HG02840 (cell line): ENCODE results near the gene FAAP100.
"Not testable (repeated sequence)": the region's sequence is repeated elsewhere in the genome, so short reads cannot be mapped to it uniquely, and the experiment has no call there.

Experiments used
- ATAC-seq: cut with Tn5 transposase; IDR thresholded peaks from one replicate; pipeline ENCODE4 v1.9.1; 2021; ENCODE audit warnings: mild to moderate bottlenecking, moderate library complexity, moderate number of reproducible peaks; ENCODE audit not compliant: unreplicated experiment, low FRiP score

FAAP100 gene, protein sequence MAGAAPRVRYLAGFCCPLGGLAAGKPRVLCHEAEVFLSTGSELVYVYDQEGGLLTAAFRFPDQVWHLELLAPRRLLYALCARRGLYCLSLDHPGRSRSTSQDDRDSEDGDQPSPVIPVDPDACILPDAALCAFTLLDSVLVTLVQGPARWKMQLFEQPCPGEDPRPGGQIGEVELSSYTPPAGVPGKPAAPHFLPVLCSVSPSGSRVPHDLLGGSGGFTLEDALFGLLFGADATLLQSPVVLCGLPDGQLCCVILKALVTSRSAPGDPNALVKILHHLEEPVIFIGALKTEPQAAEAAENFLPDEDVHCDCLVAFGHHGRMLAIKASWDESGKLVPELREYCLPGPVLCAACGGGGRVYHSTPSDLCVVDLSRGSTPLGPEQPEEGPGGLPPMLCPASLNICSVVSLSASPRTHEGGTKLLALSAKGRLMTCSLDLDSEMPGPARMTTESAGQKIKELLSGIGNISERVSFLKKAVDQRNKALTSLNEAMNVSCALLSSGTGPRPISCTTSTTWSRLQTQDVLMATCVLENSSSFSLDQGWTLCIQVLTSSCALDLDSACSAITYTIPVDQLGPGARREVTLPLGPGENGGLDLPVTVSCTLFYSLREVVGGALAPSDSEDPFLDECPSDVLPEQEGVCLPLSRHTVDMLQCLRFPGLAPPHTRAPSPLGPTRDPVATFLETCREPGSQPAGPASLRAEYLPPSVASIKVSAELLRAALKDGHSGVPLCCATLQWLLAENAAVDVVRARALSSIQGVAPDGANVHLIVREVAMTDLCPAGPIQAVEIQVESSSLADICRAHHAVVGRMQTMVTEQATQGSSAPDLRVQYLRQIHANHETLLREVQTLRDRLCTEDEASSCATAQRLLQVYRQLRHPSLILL

DNA sequence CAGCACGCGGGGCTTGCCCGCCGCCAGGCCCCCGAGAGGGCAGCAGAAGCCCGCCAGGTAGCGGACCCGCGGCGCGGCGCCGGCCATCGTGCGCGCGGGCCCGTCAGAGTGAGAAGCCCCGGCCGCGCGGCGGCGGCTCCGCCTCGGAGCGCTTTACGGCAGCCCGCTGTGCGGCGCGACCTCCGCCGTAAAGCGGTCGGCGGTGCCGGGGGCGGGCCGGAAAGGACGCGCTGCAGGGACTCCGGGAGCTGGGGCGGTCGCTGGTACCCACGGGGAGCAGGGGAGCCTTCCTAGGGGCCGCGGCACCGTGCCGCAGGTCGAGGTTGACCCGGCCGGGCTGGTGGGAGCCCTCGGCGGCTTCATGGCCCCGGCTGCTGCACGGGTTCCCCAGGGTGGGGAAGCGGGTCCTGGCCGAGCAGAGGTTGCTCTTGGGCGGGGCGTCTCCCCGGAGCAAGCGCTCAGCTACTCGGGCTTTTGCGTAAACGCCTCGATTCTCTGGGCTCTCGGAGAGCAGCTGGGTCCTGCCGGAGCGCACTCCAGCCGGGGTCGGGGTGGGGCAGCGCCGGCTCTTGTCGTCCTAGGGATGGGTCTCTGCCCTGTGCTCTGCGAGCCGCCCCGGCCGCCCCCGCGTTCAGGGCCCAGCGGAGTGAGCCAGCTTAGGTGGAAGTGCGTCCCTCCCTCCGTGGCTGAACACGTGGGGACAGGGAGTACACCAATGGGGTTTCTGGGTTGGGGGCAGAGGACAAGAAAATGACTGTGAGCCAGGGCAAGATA lies at the start of gene FAAP100:
Gene FAAP100, minus strand, starts transcription at position 110 of the 774 bp plus-strand sequence. Its CDS starts 23 bp downstream, at position 87.
- no peak for ATAC-seq

DNA sequence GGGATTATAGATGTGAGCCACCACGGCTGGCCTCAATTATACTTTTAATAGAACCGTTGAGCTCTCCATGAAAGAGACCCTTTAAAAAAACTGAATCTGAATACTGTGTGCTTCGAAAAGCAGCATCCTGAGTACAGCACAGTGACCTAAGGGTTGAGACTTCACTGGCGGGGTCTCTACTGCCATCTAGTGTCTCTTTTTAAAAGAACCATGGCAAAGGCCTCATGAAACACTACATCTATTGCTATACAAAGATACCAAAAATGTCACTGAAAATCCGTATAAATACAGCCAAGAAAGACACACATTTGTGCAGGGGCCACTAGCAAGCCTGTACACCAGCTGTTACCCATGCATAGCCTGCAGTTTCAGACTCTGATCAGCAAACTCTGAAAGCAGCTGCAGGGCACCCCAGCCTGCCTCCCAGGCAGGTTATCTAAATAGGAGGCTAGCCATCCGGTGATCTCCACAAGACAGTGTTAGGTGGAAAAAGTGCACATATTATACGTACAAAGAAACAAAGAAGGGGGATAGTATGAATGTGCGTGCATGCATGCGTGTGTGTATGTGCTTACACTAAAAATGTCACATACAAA lies 49.5 kb upstream of the FAAP100 start:
- no peak for ATAC-seq

DNA sequence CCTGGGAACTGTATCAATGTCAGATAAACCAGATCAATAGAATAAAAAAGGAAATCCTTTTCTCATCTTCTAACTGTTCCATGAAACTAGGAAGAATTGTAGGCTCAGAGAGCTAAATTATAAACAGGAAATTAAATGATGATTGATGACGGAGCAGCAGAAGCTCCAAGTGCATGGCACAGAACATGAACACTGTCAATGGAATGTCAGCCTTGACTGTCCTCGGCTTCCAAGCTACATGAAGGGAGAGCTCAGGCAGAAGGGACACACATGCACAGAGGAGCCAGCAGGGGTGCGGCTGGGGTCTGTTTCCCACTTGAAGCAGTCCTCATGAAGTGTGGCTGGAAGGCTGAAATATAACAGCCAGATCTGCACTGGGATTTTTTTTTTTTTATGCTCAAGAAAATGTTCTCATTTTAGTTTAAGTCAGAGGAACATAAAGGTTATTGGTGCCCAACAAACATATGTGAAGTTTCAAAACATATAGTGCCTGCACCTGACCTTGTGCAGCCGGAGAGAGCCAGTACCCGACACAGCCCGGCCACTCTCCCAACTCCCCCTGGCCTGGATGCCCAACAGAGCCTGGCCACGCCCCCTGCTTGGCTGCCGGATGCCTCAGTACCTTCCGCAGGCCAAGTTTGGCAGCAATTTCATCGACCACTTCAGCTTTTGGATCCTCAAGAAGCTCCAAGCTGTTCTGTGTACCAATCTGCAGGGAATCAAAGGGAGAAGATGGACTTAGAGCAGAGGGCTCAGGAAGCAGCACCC lies 47.8 kb upstream of the FAAP100 start:
- no peak for ATAC-seq

DNA sequence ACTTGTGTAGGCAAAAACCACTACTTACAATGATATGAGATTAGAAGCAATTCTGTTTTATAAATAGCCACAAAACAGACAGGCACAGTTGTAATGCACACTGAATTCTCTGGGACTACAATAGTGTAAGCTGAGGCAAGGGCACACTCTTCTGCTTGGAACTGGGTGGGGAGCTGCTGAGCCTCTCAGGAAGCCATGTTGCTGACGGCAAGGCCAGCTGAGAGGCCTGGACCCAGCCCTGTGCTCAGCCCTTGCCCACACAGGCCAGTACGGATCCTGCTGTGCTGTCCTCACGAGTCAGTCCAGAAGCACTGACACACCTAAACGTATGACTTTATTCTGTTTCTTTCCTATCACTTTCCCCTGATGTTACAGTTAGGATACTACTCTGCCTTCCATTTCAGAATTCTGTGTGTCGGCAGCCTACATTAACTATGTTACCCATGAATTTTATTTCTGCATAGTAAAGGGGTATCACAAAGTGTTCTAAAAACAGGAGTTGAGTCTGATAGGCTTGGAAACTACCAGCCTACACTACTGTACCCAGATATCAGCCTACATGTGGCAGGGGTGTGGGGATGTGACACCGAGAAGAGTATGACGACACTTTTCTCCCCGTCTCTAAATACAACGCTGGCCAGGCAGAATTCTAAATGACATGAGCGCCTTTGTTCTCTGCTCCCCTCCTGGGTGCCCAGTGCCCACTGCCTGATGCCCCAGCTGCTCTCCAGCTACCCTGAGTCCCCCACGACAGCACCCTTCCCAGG lies 41.1 kb upstream of the FAAP100 start:
- ATAC-seq: no peak

DNA sequence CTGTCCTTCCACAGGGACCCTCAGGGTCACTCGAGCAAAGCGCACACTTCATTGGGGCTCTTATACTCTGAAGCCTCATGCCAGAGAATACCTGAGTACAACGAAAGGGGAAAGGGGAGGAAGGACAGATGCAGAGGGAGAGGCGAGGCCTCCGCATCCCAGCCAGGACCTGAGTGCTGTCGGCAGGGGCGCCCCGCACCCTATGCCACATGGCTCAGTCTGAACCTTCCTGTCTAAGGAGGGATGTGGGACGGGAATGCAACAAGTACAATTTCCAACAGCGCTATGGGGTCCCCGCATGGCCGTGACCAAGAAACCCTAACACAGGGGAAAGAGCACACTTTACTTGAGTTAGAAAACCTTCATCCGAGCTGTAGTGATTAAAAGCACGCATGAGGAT lies 39.8 kb upstream of the FAAP100 start:
- no peak for ATAC-seq

DNA sequence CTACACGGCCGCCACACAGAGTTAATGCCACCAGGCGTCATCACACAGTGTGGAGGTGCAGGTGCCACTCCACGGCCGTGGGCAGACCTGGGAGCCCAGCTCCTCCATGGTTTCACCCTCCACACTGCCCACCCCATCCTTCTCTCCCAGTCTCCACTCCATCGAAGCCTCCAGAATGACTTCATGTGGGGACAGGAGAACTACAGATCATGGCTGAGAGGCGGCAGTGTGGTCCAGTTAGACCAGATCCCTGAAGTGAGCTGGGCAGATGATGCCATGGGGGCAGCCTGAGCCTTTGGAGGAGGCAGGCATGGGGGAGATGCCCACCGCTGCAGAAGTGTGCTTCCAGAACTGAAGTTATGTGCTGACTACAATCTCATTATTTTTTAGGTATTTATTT lies 38.0 kb upstream of the FAAP100 start:
- no peak for ATAC-seq

DNA sequence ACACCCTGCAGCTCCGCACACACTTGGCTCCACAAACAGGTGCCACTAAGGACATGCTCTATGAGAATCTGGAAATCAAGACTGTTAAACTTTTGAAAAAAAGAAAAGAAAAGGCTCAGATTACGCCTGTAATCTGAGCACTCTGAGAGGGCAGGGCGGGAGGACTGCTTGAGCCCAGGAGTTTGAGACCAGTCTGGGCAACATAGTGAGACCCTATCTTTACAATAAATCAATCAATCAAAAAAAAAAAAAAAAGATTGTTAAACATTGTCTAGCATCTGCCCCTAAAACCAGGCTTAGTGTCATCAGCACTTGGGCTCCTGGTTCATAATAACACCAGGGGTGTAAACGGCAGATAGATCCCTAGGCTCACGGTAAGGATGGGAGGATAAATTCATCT lies 37.5 kb upstream of the FAAP100 start:
- no peak for ATAC-seq

DNA sequence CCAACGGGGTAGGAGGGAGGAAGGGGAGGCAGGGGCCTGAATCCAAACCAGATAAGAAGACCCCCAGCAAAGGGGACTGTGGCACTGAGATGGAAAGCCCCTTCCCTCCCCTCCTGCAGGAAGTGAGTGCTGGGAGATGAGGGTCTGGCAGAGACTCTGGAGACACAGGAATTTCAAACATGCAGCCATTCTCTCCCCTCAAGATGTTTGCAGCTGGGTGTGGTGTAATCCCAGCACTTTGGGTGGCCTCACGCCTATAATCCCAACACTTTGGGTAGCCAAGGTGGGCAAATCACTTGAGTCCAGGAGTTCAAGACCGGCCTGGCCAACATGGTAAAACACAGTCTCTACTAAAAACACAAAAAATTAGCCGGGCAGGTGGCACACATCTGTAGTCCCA lies 33.9 kb upstream of the FAAP100 start:
- ATAC-seq: no peak

DNA sequence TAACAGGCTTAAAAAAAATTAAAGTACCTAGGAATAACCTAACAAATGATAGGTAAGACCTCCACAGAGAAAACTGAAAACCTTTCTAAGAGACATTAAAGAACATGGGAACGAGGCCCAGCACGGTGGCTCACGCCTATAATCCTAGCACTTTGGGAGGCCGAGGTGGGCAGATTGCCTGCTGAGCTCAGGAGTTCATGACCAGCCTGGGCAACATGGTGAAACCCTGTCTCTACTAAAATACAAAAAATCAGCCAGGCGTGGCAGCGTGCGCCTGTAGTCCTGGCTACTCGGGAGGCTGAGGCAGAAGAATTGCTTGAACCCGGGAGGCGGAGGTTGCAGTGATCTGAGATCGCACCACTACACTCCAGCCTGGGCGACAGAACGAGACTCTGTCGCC lies 32.6 kb upstream of the FAAP100 start:
- not testable (repeated sequence) for ATAC-seq

DNA sequence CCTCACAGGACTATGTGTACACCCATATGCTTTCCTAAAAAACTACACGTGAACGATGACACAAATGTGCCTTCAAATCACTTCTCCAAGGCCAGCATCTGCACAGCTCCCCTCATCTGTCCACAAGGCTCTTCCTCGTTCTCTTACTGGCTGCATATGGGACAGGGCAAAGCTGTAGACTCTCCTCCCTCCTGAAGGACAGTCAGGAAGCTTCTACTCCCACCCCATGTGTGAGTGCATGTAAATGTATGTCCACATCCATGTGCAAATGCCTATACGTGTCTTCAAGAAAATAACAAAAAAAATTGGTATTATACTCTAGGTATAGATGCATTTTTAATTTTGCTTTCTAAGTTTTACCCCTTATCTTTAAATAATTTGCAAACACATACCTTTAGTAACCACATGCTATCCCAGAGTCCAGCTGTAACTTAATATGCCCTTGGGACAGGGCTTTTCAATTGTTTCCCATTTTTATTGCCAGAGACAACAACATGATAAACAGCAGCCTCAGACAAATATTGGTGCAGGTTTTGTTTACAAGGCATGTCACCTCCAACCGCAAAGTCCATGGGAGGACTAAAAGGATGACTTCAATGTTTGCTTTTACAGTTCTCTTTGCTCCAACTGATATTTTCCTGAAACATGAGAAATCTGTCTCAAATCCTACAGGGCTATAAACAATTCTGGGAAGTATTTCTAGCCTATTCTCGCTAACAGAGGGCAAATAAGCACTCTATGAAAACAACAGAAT lies 31.6 kb upstream of the FAAP100 start:
- ATAC-seq: no peak

DNA sequence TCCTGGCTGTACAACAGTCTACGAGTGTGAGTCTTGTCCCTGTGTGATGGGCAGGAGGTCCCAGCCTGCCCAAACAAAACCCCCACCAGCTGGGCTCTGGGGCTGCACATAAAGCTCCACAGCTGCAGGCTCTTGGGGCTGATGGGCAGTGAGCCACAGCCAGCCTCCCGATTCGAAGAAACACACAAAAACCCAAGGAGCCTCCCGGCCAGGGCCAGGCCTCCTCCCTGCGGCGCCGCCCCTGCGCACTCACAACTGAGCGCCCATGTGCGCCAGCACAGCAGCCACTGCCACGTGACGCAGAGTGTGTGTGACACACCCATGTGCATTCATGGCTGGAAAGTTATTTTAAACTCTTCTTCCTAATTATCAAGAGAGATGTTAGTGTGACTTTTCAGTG lies 30.6 kb upstream of the FAAP100 start:
- no peak for ATAC-seq

DNA sequence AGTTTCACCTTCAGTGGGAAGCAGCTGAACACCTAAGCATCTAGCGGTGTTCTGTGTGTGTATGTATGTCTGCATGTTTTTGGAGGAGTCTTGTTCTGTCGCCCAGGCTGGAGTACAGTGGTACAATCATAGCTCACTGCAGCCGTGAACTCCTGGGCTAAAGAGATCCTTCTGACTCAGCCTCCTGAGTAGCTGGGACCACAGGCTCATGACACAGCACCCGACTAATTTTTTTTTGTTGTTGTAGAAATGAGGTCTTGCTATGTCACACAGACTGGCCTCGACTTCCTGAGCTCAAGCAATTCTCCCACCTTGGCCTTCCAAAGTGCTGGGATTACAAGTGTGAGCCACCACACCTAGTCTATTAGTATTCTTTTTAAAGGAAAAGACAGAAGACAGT lies 30.2 kb upstream of the FAAP100 start:
- no peak for ATAC-seq

DNA sequence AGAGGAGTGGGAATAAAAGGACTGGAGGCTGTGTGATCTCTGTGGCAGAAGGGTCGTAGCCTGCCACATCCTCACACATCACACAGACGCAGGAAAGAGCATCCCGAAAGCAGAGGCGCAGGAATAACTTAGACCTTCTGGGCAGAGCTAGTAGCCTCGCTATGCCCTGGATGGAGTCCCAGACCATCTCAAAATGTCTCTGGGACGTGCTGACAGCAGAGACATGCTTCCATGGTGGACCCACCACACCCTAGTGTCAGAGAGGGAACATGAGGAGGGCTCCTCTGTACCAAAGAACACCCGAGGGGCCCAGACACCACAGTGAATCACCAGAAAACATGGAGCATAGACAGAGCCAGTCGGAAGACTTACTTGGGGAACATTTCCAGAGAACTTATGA lies 29.6 kb upstream of the FAAP100 start:
- ATAC-seq: no peak

DNA sequence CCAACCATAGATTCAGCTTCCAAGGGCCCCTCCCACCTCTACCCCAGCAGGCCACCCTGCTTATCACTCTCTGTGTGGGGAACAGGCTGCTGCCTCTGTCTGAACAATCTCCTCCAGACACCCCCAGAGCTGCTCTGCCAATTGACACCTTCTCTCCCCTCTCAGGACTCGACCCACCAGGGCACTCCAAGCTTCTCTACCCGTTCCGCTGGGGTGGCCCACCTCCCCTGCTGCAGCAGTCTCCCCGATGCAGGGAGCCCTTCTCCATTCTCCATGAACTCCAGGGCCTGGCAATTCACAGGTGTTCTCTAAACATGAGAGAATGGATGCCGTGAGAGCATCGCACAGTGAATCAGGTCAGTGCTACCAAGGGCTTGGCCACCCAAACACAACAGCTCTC lies 28.3 kb upstream of the FAAP100 start:
- ATAC-seq: no peak

DNA sequence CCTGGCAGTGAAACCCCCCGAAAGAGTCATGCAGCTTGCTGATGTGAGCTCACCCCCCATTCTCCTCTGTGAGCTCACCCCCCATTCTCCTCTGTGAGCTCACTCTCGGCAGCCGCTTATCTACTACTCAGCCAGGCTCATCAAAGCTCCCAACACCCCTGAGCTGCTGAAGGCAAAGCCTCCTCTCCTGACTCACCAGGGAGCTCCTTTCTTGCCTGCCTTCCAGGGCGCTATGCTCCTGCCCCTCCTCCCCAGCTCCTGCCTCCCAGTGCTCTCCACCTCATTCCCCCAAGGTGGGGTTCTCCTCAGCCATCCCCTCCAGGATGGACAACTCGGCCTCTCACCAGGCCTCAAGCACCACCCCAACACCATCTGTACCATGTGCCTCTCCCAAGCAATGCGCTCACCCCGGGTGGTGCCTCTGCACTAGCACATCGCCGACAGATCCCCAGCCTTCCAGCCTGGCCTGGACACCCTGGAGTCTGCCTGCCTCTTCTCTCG lies 27.7 kb upstream of the FAAP100 start:
- ATAC-seq: no peak

DNA sequence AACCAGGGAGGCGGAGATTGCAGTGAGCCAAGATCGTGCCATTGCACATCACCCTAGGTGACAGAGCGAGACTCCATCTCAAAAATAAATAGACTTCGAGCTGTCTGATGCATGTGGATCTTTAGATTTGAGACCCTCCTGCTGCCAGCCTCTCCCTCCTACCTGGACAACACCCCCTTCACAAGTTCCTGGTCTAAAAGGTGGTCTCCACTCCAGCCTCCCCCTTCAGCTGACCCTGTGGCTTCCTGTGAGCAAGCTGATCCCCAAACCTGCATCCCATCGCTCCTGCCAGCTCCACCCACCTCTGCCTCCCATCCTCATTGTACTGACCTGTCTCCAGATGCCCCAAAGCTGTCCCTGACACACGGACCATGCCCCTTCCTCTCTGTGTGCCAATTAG lies 27.1 kb upstream of the FAAP100 start:
- ATAC-seq: no peak

DNA sequence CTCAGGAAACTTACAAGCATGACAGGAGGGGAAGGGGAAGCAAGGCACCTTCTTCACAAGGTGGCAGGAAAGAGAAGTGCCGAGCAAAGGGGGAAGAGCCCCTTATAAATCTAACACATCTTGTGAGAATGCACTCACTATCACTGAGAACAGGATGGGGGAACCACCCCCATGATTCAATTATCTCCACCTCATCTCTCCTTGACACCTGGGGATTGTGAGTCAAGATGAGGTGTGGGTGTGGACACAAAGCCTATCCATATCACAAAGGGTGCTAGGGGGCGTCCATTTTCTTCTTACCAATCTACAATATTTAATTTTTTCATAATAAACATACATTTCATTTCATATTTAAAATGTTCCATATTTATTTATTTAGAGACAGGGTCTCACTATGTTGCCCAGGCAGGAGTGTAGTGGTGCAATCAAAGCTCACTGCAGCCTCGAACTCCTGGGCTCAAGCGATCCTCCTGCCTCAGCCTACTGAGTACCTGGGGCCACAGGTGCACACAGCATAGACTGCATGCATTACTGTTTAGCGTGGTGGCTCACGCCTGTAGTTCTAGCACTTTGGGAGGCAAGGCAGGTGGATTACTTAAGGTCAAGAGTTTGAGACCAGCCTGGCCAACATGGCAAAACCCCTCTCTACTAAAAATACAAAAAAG lies 26.5 kb upstream of the FAAP100 start:
- no peak for ATAC-seq

DNA sequence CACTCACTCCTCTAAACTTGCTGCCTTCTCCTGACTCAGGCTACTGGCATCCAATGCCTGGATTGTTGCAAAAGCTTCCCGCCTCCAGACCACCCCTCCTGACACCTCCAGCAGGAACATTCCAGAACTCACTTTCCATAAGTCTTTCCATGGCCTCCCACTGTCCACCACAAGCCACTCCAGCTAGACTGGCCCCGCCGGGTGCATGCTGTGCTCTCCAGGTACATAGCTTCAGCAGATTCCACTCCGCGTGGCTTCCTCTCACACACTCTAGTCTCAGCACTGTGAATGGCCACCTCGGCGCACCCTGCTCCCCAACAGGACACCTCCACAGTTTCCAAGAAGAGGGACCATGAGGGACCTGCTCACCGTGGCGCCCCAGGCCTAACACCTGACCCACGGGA lies 25.9 kb upstream of the FAAP100 start:
- no peak for ATAC-seq
